Activated CD8-positive, alpha-beta memory T cell treated with anti-CD3 and anti-CD28 coated beads, Interleukin-2, amount 50 U/mL, for 1 hour (primary cell): ENCODE measurements around the gene PHLPP2.
"Not testable (repeated sequence)": the region's sequence is repeated elsewhere in the genome, so short reads cannot be mapped to it uniquely, and the experiment has no call there.

ENCODE experiments used
- DNase-seq: peaks from one replicate; pipeline ENCODE4 v3.0.0-alpha.2; 2020; ENCODE audit errors: extremely low read depth

Gene PHLPP2

DNA sequence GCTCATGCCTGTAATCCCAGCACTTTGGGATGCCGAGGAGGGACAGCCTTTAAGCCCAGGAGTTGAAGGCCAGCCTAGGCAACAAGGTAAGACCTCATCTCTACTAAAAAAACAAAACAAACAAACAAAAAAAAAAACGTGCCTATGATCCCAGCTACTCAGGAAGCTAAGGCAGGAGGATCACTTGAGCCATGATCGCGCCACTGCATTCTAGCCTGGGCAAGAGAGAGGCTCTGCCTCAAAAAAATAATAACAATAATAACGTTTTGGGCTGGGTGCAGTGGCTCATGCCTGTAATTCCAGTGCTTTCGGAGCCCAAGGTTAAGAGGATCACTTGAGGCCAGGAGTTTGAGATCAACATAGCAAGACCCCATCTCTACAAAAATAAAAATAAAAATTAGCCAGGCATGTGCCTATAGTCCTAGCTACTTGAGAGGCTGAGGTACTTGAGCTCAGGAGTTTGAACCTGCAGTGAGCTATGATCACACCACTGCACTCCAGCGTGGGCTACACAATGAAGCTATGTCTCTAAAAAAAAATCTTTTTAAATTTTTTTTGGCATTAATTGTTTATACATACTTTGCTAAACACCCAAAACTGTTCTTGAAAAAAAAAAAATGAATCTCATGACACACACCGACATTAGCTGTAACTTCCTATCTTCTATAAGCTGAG lies 3.3 kb downstream of the PHLPP2 start:
- no peak for DNase-seq

DNA sequence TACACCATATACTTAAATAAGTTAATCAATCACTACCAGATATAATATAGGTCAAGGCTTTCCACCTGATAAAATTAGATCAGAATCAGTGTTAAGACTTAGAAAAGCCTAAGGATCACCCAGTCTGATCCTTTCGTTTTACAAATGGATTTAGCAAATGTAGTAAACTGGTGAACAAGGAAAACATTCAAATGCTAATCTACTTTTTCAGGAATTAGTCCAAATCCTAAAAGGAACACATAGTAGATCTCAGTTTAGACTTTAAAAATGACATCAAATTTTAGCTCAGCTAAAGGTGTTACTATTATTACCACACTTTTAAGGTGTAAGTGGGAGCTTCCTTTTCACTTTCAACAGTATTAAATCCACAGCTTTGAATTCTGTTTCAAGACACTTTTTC lies 12.0 kb downstream of the PHLPP2 start:
- no peak for DNase-seq

DNA sequence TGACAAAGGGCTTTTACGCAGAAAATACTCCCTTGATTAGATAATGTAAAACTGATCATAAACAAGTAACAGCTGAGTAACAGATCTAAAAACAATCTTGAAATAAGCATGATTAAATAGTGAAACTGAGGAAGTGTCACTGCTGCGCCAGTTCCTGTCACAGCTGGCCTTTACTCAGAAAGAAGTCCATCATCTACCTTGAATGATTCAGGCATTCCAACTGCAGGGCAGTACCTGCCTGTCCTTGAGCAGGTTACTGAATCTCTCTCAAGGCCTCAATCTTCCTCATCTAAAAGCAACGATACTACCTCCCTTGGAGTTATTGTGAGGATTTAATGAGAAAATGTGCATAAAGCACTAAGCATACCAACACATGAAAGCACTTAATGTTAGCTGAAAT lies 12.7 kb downstream of the PHLPP2 start:
- DNase-seq = no peak

DNA sequence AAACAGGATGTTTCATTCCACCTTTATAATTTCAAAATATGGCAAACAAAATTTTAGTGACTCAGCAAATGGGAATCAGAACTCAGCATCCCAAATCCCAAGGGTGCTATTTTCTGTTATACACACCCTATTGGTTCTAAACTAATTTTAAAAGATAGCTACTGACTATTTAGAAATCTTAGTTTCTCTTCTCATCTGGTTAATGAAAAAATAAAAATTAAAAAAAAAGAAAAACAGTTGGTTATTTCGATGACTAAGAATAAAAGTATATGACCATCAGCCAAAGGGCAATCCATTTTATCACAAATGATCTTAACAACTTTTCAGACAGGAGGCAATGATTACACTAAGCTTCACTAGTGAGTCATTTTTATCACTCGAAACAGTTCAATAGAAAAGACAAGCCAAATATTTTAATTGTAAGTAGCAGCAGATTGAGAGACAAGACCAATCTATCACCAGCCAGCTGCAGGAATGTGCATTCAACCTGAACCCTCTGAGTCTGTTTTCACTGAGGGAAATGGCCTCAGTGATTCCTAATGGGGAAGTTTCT lies 15.2 kb downstream of the PHLPP2 start:
- DNase-seq = no peak

DNA sequence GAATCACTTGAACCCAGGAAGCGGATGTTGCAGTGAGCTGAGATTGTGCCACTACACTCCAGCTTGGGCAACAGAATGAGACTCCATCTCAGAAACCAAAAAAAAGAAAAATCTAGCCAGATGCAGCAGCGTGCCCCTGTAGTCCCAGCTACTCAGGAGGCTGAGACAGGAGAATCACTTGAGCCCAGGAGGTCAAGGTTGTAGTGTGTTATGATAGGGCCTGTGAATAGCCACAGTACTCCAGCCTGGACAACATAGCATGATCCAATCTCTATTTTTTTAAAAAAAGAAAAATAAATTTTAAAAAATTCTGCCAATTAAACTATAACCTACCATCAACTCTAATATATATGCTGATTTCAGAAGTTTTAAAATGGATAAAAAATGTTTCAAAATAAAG lies 15.8 kb downstream of the PHLPP2 start:
- no peak for DNase-seq

DNA sequence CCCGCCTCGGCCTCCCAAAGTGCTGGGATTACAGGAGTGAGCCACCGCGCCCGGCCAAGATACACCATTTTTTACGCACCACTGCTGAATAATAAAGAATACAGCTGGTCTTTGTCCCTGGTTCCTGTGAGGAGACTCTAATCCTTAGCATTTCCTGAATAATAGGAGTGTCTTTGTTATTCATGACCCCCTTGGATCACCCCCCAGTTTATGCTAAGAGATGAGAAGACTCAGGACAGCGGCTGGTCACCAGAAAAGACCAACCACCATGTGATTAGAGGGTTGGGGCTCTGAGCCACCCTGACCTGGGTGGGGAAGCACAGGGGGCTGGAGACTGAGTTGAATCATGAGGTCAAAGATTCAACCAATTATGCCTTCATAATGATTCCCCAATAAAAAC lies 17.3 kb downstream of the PHLPP2 start:
- DNase-seq = no peak

DNA sequence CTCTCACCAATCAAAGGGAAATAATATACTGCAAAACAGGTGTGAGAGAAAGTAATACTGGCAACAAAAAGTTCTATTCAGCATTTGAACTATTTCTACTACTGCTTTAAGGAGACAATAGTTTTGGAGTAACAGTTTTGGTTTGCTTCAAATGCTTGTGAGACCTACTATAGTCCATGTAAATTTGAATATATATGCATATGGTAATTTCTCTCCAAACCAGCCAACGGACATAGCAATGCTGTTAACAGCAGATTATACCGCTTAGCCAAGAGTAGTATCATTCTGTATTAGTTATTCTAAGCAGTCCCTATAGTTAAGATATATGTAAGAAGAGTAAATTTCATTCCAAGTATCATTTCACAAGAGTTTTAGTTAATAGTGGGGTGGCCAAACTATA lies 18.5 kb downstream of the PHLPP2 start:
- no peak for DNase-seq

DNA sequence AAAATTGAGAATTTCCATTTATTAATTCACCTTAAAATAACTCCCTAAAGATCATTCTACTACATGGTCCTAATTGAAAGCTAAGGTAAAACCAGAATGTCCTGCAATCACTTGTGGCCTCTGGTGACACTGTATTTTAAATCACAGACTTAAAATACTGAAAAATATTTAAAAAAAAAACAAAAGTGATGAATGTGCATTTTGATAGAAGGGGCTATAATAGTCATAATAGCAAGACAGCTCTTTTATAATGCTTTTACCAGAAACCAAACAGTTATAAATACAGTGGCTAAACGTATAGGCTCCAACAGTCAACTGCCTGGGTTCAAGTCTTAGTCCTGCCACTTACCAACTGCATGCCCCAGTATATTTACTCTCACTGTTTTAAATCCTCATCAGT lies 21.2 kb downstream of the PHLPP2 start:
- no peak for DNase-seq

DNA sequence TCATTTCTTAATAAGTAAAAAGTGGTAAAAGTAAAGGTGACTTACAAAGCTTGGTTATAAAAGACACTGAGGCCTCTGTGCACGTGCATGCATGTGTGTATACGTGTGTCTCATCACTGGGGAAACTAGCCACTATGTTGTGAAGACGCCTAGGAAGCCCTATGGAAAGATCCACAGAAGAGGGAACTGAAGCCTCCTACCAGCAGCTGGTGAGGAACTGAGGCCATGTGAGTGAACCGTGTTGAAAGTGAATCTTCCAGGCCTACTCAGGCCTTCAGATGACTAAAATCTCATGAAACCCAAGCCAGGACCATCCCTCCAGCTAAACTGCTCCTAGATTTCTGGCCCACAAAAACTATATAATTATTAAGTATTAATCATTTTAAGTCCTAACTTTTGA lies 23.7 kb downstream of the PHLPP2 start:
- DNase-seq = no peak

DNA sequence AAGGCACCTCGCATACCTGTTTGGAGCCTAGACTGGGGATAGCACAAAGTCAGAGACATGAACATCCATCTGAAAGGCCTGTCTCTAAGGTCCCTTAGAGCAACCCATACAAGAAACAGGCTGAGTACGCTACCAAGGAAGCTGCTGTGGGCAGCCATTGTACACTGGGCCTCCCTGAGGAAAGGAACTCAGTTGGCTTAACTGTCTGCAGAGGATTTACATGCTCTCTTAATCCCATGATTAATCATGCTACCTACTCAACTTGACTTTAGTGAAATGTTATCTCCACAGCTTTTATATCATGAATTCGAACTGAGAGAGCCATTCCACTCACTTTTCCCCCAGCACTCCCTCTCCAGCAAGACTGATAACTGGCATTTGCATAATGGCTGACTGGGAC lies 26.0 kb downstream of the PHLPP2 start:
- DNase-seq = no peak

DNA sequence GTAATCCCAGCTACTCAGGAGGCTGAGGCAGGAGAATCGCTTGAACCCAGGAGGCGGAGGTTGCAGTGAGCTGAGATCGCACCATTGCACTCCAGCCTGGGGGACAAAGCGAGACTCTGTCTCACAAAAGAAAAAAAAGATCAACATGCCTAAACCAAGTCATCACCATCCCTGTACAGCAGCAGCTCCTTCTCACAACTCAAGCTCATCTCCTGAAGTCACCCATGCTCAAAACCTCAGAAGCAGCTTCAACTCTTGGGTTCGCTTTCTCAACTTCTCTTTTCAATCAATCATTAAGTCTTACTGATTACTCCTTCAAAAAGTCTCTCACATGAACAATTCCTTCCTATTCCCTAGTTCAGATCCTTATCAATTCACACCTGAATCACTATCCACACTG lies 31.3 kb downstream of the PHLPP2 start:
- DNase-seq = no peak

DNA sequence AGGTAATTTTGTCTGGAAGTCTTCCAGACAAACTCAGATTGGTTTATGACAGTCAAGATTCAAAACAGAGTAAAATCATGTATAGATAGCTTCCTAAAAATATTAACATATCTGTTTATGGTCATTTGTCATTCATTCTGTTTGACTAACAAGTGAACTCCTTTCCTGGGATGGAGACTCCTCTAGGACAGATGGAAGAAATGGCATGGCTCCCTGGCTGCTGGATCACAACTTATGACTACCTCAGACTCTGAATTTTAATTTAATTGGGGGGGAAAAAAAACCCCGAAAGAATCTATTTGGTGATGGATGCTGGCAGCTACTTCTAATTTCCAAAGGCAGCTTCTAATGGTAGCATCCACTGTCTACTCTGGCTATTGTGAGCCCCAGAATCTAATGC lies 34.6 kb downstream of the PHLPP2 start:
- no peak for DNase-seq

DNA sequence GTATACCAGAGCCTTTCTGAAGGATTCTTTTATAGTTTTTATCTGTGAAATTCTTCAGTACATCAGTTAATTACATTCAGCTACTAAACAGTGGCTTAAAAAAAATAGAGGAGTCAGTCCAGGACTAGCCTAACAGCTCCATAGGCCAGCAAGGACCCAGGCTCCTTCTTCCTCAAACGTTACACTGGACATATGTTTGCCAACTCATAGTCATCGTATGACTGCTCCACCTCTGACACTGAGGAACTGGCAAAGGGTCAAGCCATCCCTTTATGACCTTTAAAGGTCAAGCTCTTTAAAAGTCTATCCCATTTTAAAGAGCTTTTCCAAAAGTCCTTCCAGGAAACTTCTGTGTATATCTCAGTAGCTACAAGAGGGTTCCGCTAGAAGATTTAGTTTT lies 36.6 kb downstream of the PHLPP2 start:
- no peak for DNase-seq

DNA sequence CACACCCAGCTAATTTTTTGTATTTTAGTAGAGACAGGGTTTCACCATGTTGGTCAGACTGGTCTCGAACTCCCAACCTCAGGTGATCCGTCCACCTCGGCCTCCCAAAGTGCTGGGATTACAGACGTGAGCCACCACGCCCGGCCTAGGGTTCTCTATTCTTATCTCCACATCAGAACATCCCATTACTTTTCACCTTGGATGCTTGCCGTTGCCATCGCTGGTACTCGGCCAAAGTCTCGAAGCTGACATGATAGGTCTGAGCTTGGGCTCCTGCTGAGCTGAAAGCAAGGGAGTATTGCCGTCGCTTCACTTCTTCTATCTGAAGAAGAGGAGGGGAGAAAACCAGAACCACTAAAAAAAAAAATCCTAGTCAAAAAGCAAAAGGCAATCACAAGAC lies 40.2 kb downstream of the PHLPP2 start:
- DNase-seq = not testable (repeated sequence)

DNA sequence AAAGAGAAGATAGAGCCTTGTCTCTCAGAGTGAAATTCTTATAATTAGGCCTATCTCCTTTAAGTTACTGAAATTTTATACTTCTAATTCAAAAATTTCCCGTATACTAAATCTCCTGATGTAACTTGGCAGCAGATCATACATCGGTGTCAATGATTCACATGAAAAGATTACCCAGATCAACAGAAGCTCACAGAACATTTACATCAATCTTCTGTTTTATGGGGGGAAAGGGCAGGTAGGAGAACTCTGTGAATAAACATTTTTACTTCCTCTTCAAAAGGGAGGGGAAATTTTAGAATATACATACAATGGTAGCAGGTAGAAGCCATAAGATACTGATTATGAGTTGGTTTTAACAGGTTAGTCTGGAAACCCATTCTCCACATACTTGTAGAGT lies 43.1 kb downstream of the PHLPP2 start:
- no peak for DNase-seq

DNA sequence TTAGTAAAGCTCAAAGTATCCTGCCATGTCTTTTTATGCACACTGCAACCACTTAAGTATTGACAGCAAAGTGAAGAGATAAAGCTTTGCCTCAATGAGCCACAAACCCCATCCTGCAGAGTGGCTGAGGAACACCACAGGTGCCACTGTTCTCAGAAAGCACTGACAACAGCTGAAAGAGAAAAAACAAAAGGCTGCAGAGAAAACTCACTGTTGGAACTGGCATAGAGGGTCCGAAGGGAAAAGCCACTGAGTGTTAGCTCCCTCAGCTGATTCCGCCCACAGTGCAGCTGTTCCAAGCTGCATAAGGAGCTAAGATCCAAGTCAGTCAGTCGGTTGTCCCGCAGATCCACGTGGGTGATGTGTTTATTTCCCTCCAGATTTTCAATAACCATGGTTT lies 48.3 kb downstream of the PHLPP2 start:
- no peak for DNase-seq

DNA sequence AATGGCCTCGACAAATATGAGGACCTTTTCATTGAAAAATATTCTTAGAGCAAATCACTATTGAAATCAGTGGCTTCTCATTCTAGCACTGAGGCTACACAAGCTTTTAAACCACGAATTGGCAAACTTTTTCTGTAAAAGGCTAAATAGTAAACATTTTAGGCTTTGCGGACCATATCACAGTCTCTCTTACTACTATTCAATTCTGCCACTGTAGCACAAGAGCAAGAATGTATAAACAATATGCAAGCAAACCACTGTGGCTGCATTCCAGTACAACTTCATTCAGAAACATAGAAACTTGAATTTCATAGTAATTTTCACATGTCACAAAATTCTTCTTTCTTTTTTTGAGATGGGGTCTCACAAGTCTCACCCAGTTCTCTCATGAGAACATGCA lies 49.1 kb downstream of the PHLPP2 start:
- DNase-seq = no peak

DNA sequence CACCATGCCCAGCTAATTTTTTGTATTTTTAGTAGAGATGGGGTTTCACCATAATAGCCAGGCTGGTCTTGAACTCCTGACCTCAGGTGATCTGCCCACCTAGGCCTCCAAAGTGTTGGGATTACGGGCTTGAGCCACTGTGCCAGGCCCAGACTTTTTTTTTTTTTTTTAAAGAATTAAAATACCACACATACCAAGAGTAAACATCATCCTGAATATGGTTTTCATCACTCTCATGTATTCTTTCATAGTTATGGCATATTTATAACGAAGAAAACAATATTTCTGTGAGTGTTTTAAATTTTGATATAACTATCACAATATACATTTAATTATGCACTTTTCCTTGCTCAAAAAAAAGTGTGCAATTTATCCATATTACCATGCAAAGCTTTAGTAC lies 50.3 kb downstream of the PHLPP2 start:
- no peak for DNase-seq

DNA sequence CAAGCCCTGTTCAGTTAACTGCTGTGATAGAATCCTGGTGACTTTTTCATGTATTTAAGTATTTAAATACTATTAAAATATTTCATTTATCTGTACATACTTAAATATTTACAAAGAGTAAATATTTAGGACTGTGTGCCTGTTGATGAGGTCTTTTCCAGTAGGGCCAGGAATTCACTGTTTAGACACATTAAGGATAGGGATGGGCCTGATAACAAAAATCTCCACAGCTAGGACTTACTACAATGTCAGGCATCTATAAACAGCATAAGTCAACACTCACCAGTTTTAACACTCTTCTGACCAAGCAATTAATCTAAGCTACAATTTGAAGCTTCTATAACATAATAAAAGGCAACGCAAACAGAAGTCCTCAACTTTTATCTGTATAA lies 50.9 kb downstream of the PHLPP2 start:
- no peak for DNase-seq

DNA sequence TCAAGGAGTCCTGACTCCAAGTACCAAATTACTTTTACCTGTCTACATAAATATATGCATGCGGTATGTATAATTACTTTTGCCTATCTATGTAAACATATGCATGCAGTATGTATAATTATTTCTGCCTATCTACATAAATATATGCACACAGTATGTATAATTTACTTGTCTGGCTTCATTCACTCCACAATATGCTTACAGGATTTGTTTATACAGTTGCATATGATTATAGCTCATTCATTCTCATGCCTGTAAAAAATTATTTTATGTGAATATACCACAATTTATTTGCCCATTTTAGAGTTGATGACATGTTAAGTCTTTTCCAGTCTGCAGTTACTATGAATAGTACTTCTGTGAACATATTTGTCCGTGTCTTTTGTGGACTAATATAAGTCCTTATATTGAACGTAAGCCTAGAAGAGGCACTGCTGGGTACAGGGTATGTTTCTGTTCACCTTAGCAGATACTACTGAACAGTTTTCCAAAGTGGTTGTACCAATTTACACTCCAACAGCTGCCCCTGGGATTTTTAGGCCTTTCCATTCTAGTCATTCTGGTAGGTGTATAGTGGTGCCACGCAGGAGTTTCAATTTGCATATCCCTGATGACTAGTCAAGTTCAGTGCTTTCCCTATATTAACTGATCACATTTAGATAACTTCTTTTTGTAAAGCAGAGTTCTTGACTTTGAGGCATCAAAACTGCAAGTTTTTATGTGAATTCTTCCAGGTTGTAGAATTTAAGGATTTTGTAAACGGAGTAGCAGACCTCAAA lies 51.5 kb downstream of the PHLPP2 start:
- no peak for DNase-seq

DNA sequence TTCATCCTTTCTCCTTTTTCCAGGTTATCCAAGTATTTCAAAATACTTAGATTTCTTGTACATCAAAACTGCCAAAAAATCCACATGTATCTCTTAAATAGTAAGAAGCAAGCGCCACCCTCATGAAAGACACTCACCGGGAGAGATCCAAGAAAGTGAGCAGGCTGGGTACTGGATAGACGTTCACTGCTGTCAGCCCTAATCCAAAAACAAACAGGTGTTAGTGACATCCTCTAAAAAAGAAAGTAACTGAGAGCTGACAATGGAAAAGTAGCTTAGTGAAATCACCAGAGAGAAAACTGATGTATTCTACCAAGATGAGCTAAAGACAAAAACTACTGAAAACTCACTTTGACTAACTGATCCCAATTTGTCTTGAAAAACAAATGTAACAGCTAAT lies 52.4 kb downstream of the PHLPP2 start:
- DNase-seq = no peak

DNA sequence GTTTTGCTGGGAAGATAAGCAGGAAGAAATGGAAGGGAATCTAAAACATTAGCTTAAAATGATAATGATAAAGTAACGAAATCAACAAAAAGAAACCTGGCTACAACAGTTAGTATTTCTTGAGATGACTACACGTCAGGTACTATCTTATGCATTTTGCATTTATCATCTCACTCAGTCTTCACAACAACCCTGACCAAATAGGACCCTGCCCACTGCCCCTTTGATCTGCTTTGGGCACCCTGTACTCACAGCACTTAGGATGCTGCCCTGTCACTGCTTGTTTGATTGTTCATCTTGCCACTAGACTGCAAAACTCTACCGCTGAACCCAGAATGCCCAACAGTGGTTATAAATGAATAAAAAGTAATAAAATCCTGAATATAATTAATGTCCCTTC lies 53.3 kb downstream of the PHLPP2 start:
- no peak for DNase-seq

DNA sequence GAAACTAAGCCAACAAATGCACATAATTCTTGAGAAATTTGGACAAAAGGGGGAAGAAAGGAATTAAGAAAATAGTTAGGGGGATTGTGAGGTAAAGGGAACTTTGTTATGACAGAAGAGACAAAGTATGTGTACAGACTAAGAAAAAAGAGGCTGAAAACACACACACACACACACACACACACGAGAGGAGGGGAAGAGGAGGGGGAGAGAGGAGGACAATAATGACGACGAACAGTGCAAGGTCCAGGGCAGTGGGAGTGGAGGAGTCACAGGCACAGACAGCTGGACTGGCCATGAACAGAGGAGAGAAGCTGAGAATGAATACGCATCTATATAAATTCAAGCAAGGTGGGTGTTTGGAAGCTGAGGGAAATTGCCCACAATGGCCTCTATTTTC lies 54.0 kb downstream of the PHLPP2 start:
- no peak for DNase-seq
